Head of caudate nucleus (tissue), 42 donors: Measurements from ENCODE around the gene OR1M1.
"Not testable (repeated sequence)": the region's sequence is repeated elsewhere in the genome, so short reads cannot be mapped to it uniquely, and the experiment has no call there.

Source experiments
- DNase-seq, 42 donors: peaks; one replicate each; pipeline versions ENCODE4 v3.0.0 to v3.0.0-alpha.2; 2020 to 2021; ENCODE audit warnings: mixed read lengths in 7 of 42
- intact Hi-C: fragments of 100-400 bp; cut with DNase I; formaldehyde crosslinking; loops from one replicate; pipeline ENCODE4 v1.15.0; 2022

Gene OR1M1

GRCh38 chr19:9086761-9087160, at the start of gene OR1M1:
Gene OR1M1 (plus strand): TSS chr19:9087061. CDS start chr19:9093245, 6,184 bp downstream.
- intact Hi-C loops: no loop called here
- DNase-seq: no peak

- intact Hi-C loops: no loop called here
- DNase-seq: no peak
Measured at GRCh38 chr19:9037400-9038062, 49.3 kb upstream of the OR1M1 start.

GRCh38 chr19:9039728-9040127, 47.1 kb upstream of the OR1M1 start:
- no peak for DNase-seq
- intact Hi-C loops: no loop called here

- DNase-seq: no peak
- intact Hi-C loops: no loop called here
Measured at GRCh38 chr19:9040131-9040530, 46.7 kb upstream of the OR1M1 start.

- no peak for DNase-seq
- intact Hi-C loops: no loop called here
Measured at GRCh38 chr19:9041023-9041422, 45.8 kb upstream of the OR1M1 start.

- intact Hi-C loops: no loop called here
- no peak for DNase-seq
Measured at GRCh38 chr19:9043524-9043923, 43.3 kb upstream of the OR1M1 start.

GRCh38 chr19:9044449-9044848, 42.4 kb upstream of the OR1M1 start:
- DNase-seq: no peak
- intact Hi-C loops: no loop called here

- intact Hi-C loops: no loop called here
- DNase-seq: no peak
Measured at GRCh38 chr19:9046694-9047093, 40.2 kb upstream of the OR1M1 start.

GRCh38 chr19:9052894-9053293, 34.0 kb upstream of the OR1M1 start:
- DNase-seq: no peak
- intact Hi-C loops: no loop called here

- intact Hi-C loops: not testable (repeated sequence)
Measured at GRCh38 chr19:9053674-9054073, 33.2 kb upstream of the OR1M1 start.

GRCh38 chr19:9054207-9054606, 32.7 kb upstream of the OR1M1 start:
- no peak for DNase-seq
- intact Hi-C loops: no loop called here

More at GRCh38 chr19:9053674-9054073, 33.2 kb upstream of the OR1M1 start:
- DNase-seq: not testable (repeated sequence)

GRCh38 chr19:9054765-9055164, 32.1 kb upstream of the OR1M1 start:
- no peak for DNase-seq
- intact Hi-C loops: no loop called here

- intact Hi-C loops: not testable (repeated sequence)
Measured at GRCh38 chr19:9056131-9056530, 30.7 kb upstream of the OR1M1 start.

GRCh38 chr19:9057505-9058258, 29.2 kb upstream of the OR1M1 start:
- DNase-seq: no peak
- intact Hi-C loops: no loop called here

More at GRCh38 chr19:9056131-9056530, 30.7 kb upstream of the OR1M1 start:
- DNase-seq: not testable (repeated sequence)

GRCh38 chr19:9058905-9059667, 27.8 kb upstream of the OR1M1 start:
- intact Hi-C loops: no loop called here
- no peak for DNase-seq

GRCh38 chr19:9060564-9061340, 26.1 kb upstream of the OR1M1 start:
- no peak for DNase-seq
- intact Hi-C loops: no loop called here

GRCh38 chr19:9061879-9062278, 25.0 kb upstream of the OR1M1 start:
- DNase-seq: no peak
- intact Hi-C loops: no loop called here

GRCh38 chr19:9065457-9066014, 21.3 kb upstream of the OR1M1 start:
- no peak for DNase-seq
- intact Hi-C loops: no loop called here

GRCh38 chr19:9070066-9070465, 16.8 kb upstream of the OR1M1 start:
- intact Hi-C loops: loop anchor here (10.0 kb wide), 1 partner anchor 415 kb away; no protein-coding TSS in a partner anchor
- no peak for DNase-seq
